Kidney epithelial cell (primary cell): ENCODE data around the gene MTERF4. TPM values are rescaled to one million over a fixed set of nuclear protein-coding genes. Genes with fewer than 3 reads are reported as not detected.

Experiments used
- DNase-seq: peaks from one replicate; pipeline ENCODE4 v3.0.0-alpha.2; 2010; ENCODE audit warnings: low read depth
- H3K27me3 ChIP-seq: 2 replicates; pipeline ENCODE4 v1.6.0; 2011; ENCODE audit warnings: low read length; ENCODE audit not compliant: control insufficient read depth, insufficient read depth
- H3K36me3 ChIP-seq: 2 replicates; pipeline ENCODE4 v1.5.1; 2011; ENCODE audit warnings: low read length; ENCODE audit not compliant: control insufficient read depth, insufficient read depth
- H3K4me3 ChIP-seq: 2 replicates; pipeline ENCODE4 v1.5.1; 2011; ENCODE audit warnings: low read depth, mild to moderate bottlenecking, control low read depth, low read length
- total RNA-seq: library from RNA; depleted of rRNA; stranded (reverse); fragments of >200 nt; gene quantifications from 2 replicates; pipeline ENCODE4 v1.2.3, GENCODE V29; 2015
- TF ChIP-seq, protein P1 (sequence below): IDR thresholded peaks from 2 replicates; pipeline ENCODE4 v1.5.1; 2011; ENCODE audit warnings: mild to moderate bottlenecking, moderate library complexity, low read length, control low read depth, inconsistent platforms; ENCODE audit not compliant: insufficient read depth, poor library complexity, severe bottlenecking

MTERF4 gene
- total RNA-seq, 1 donor from 2014 or later, result 33.3 TPM

GRCh38 chr2:241111440-241111805 lies 9.3 kb upstream of the MTERF4 start:
- no peaks in the 10 kb centered on the region for H3K36me3 ChIP-seq
- TF ChIP-seq, protein P1, sequence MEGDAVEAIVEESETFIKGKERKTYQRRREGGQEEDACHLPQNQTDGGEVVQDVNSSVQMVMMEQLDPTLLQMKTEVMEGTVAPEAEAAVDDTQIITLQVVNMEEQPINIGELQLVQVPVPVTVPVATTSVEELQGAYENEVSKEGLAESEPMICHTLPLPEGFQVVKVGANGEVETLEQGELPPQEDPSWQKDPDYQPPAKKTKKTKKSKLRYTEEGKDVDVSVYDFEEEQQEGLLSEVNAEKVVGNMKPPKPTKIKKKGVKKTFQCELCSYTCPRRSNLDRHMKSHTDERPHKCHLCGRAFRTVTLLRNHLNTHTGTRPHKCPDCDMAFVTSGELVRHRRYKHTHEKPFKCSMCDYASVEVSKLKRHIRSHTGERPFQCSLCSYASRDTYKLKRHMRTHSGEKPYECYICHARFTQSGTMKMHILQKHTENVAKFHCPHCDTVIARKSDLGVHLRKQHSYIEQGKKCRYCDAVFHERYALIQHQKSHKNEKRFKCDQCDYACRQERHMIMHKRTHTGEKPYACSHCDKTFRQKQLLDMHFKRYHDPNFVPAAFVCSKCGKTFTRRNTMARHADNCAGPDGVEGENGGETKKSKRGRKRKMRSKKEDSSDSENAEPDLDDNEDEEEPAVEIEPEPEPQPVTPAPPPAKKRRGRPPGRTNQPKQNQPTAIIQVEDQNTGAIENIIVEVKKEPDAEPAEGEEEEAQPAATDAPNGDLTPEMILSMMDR, result no peak
- H3K4me3 ChIP-seq, result no peak overlapping the region

GRCh38 chr2:241110607-241111439 lies 8.7 kb upstream of the MTERF4 start:
- Histone ChIP-seq H3K4me3 (no peak overlapping the region), H3K27me3 (no peaks in the 10 kb centered on the region), H3K36me3 (no peaks in the 10 kb centered on the region)
- TF ChIP-seq, protein P1, result no peak
- no peak for DNase-seq

More at GRCh38 chr2:241111440-241111805, 9.3 kb upstream of the MTERF4 start:
- H3K27me3 ChIP-seq, result no peaks in the 10 kb centered on the region
- no peak for DNase-seq

DNA sequence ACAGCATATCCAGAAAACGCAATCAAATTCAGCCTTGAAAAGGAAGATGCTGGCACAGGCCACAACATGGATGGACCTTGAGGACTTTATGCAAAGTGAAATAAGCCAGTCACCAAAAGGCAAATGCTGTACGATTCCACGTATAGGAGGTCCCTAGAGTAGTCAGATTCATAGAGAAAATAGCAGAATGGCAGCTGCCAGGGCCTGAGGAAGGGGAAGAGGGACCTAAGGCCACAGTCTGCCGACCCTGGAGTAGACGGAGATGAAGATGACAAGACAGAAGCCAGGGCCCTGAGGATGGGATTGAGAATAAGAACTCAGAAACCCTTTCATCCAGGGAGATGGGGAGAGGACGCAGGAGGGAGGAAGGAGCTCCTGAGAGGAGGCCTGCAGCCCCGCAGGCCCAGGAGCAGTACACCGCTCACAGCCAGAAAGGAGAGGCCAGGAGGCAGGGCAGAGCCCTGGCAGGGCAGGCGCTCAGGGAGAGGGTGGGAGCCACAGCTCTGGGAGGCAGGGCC lies 8.1 kb upstream of the MTERF4 start:
- DNase-seq, result no peak
- no peak overlapping the region for H3K4me3 ChIP-seq
- no peaks in the 10 kb centered on the region for H3K36me3 ChIP-seq
- TF ChIP-seq, protein P1, result no peak
- no peaks in the 10 kb centered on the region for H3K27me3 ChIP-seq

- Histone ChIP-seq H3K36me3 (no peaks in the 10 kb centered on the region), H3K27me3 (no peaks in the 10 kb centered on the region), H3K4me3 (no peak overlapping the region)
- DNase-seq, result no peak
- TF ChIP-seq, protein P1, result no peak
Measured at GRCh38 chr2:241109210-241110088, 7.4 kb upstream of the MTERF4 start.

- TF ChIP-seq, protein P1, result no peak
- DNase-seq, result no peak
- Histone ChIP-seq H3K36me3 (no peaks in the 10 kb centered on the region), H3K4me3 (no peak overlapping the region), H3K27me3 (no peaks in the 10 kb centered on the region)
Measured at GRCh38 chr2:241108271-241109209, 6.5 kb upstream of the MTERF4 start.
